K562 (cell line): ENCODE measurements around the gene FAM177B. TPM values are rescaled to one million over a fixed set of nuclear protein-coding genes. Genes with fewer than 3 reads are reported as not detected.
A peak's percentile ranks its signal among the peaks of the same experiment; 100 is the strongest.

Experiments used
- ARNT ChIP-seq, 2 experiments: fragments of 450-650 bp; IDR thresholded peaks; 2 replicates each; pipeline ENCODE4 v1.6.1; 2016; ENCODE audit warnings: mild to moderate bottlenecking in 1 of 2
- CHD2 ChIP-seq: IDR thresholded peaks from 2 replicates; pipeline ENCODE4 v1.6.1; 2011; ENCODE audit warnings: low read depth, low read length
- CHD4 ChIP-seq: fragments of 200-600 bp; sonication (generic); IDR thresholded peaks from 3 replicates; pipeline ENCODE4 v1.6.1; 2012; ENCODE audit warnings: low read depth, mild to moderate bottlenecking, mixed read lengths, low read length, inconsistent platforms; ENCODE audit not compliant: insufficient read depth, insufficient replicate concordance, poor library complexity, severe bottlenecking
- ELK3 ChIP-seq: fragments of 450-650 bp; formaldehyde crosslinking; IDR thresholded peaks from 2 replicates; pipeline ENCODE4 v1.4.0; 2020; ENCODE audit warnings: mild to moderate bottlenecking
- RBM15 ChIP-seq: fragments of 200-400 bp; formaldehyde crosslinking; IDR thresholded peaks from 2 replicates; pipeline ENCODE4 v1.6.1; 2018; ENCODE audit warnings: mild to moderate bottlenecking, low read length, moderate library complexity; ENCODE audit not compliant: insufficient read depth
- RERE ChIP-seq: sonication (generic); formaldehyde crosslinking; IDR thresholded peaks from 2 replicates; pipeline ENCODE4 v1.8.0; 2023; ENCODE audit warnings: missing genetic modification reagents, mild to moderate bottlenecking, borderline replicate concordance
- RFX1 ChIP-seq: fragments of 450-650 bp; IDR thresholded peaks from 2 replicates; pipeline ENCODE4 v1.6.1; 2016; ENCODE audit warnings: mild to moderate bottlenecking, moderate library complexity
- STAT5B ChIP-seq: fragments of 250-450 bp; sonication (Bioruptor Pico); IDR thresholded peaks from 2 replicates; pipeline ENCODE4 v1.8.0; 2021; ENCODE audit warnings: mild to moderate bottlenecking, inconsistent platforms
- ZKSCAN8 ChIP-seq: fragments of 200-800 bp; sonication (Bioruptor generic); IDR thresholded peaks from 2 replicates; pipeline ENCODE4 v1.6.1; 2016; ENCODE audit warnings: missing genetic modification characterization, missing compliant biosample characterization
- ZNF696 ChIP-seq: fragments of 250-450 bp; sonication (Bioruptor Pico); conservative IDR thresholded peaks from 2 replicates; pipeline ENCODE4 v1.4.0; 2020; ENCODE audit warnings: mild to moderate bottlenecking, moderate library complexity
- ZNF707 ChIP-seq: fragments of 250-450 bp; sonication (Bioruptor Pico); conservative IDR thresholded peaks from 2 replicates; pipeline ENCODE4 v1.8.0; 2022; ENCODE audit warnings: inconsistent platforms, mild to moderate bottlenecking, moderate library complexity
- polyA plus RNA-seq, 8 experiments: library from polyadenylated mRNA; depleted of rRNA in 4 of 8; stranded (reverse) in 5 of 8; unstranded in 3 of 8; fragments of >200 nt; fragmentation: Nextera tagmentation in 2 of 8; fragmentation: Illumina TruSeq in 1 of 8; extraction: Ambion mirVana in 2 of 8; extraction: Trizol in 1 of 8; gene quantifications; 2 replicates each; pipeline versions ENCODE4 v1.2.1 to v1.2.3, GENCODE V29; 2011 to 2014; ENCODE audit warnings: inconsistent platforms in 1 of 8, missing spikeins in 1 of 8
- total RNA-seq, 7 experiments: library from RNA; depleted of rRNA in 6 of 7; stranded (reverse); fragments of >200 nt in 6 of 7; fragmentation: Illumina TruSeq in 2 of 7; extraction: Trizol in 2 of 7; gene quantifications; 2 replicates each; pipeline versions ENCODE4 v1.2.1 to v1.2.3, GENCODE V29; 2011 to 2021; ENCODE audit warnings: low replicate concordance in 1 of 7
- TF ChIP-seq, protein P1 (sequence below), 2 experiments: fragments of 450-650 bp in 1 of 2; IDR thresholded peaks; 2 replicates each; pipeline ENCODE4 v1.6.1; 2011 to 2017; ENCODE audit warnings: low read depth in 2 of 2, antibody characterized with exemption in 1 of 2, borderline replicate concordance in 1 of 2, low read length in 1 of 2, mild to moderate bottlenecking in 1 of 2, mixed read lengths in 1 of 2; ENCODE audit not compliant: control insufficient read depth in 1 of 2
- TF ChIP-seq, protein P2 (sequence below): fragments of 450-650 bp; IDR thresholded peaks from 2 replicates; pipeline ENCODE4 v1.7.1; 2018; ENCODE audit warnings: mild to moderate bottlenecking, low read depth; ENCODE audit not compliant: partially characterized antibody

Gene FAM177B
- total and polyA plus RNA-seq, 9 of the 15 experiments (the other 6 are each of a cell fraction or from before 2014, with no cell fraction given), result not detected

GRCh38 chr1:222712253-222713090 lies 24.5 kb upstream of the FAM177B start, which contains the start of the genes AIDA and BROX (continued):
- TF ChIP-seq, protein P1, sequence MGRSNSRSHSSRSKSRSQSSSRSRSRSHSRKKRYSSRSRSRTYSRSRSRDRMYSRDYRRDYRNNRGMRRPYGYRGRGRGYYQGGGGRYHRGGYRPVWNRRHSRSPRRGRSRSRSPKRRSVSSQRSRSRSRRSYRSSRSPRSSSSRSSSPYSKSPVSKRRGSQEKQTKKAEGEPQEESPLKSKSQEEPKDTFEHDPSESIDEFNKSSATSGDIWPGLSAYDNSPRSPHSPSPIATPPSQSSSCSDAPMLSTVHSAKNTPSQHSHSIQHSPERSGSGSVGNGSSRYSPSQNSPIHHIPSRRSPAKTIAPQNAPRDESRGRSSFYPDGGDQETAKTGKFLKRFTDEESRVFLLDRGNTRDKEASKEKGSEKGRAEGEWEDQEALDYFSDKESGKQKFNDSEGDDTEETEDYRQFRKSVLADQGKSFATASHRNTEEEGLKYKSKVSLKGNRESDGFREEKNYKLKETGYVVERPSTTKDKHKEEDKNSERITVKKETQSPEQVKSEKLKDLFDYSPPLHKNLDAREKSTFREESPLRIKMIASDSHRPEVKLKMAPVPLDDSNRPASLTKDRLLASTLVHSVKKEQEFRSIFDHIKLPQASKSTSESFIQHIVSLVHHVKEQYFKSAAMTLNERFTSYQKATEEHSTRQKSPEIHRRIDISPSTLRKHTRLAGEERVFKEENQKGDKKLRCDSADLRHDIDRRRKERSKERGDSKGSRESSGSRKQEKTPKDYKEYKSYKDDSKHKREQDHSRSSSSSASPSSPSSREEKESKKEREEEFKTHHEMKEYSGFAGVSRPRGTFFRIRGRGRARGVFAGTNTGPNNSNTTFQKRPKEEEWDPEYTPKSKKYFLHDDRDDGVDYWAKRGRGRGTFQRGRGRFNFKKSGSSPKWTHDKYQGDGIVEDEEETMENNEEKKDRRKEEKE (IDR thresholded peaks at IDR 0.05; ENCODE audit: borderline replicate concordance in 1 of 2, control insufficient read depth in 1 of 2, low read depth in 2 of 2, low read length in 1 of 2), result no peak
- TF ChIP-seq RBM15 (no peak), STAT5B (CRISPR knock-in tag) (no peak), ZKSCAN8 (CRISPR knock-in tag) (no peak; the same call in none of the 2 replicates), CHD2 (no peak), ELK3 (0 out of 2 replicates have a peak, but pooled peaks have one; percentile 43), ARNT (IDR thresholded peaks at IDR 0.05) (peak; percentile 42 to 73; a peak in 3 of 4 replicates), CHD4 (no peak), RFX1 (no peak; the same call in 1 of the 2 replicates), ZNF696 (CRISPR knock-in tag) (no peak), ZNF707 (CRISPR knock-in tag) (0 out of 2 replicates have a peak, but pooled peaks have one; percentile 59), RERE (CRISPR knock-in tag) (no peak; the same call in 1 of the 2 replicates)
- TF ChIP-seq, protein P2, sequence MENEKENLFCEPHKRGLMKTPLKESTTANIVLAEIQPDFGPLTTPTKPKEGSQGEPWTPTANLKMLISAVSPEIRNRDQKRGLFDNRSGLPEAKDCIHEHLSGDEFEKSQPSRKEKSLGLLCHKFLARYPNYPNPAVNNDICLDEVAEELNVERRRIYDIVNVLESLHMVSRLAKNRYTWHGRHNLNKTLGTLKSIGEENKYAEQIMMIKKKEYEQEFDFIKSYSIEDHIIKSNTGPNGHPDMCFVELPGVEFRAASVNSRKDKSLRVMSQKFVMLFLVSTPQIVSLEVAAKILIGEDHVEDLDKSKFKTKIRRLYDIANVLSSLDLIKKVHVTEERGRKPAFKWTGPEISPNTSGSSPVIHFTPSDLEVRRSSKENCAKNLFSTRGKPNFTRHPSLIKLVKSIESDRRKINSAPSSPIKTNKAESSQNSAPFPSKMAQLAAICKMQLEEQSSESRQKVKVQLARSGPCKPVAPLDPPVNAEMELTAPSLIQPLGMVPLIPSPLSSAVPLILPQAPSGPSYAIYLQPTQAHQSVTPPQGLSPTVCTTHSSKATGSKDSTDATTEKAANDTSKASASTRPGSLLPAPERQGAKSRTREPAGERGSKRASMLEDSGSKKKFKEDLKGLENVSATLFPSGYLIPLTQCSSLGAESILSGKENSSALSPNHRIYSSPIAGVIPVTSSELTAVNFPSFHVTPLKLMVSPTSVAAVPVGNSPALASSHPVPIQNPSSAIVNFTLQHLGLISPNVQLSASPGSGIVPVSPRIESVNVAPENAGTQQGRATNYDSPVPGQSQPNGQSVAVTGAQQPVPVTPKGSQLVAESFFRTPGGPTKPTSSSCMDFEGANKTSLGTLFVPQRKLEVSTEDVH, result peak; percentile 100
